Vagina (tissue), 2 donors: Measurements from ENCODE around the gene TUBB. TPM values are rescaled to one million over a fixed set of nuclear protein-coding genes. Genes with fewer than 3 reads are reported as not detected.

Experiments used
- DNase-seq, 2 donors: peaks; one replicate each; pipeline ENCODE4 v3.0.0-alpha.2; 2017; ENCODE audit errors: extremely low spot score in 2 of 2
- H3K27ac ChIP-seq: fragments of 200-600 bp; sonication (generic); one replicate; pipeline ENCODE4 v1.5.1; 2019
- H3K27me3 ChIP-seq: fragments of 200-600 bp; sonication (generic); one replicate; pipeline ENCODE4 v1.5.1; 2019
- H3K36me3 ChIP-seq, 2 donors: fragments of 200-600 bp; sonication (generic); one replicate each; pipeline ENCODE4 v1.5.1; 2017 to 2019
- H3K4me1 ChIP-seq: fragments of 200-600 bp; sonication (generic); one replicate; pipeline ENCODE4 v1.5.1; 2019
- H3K4me3 ChIP-seq, 2 donors: fragments of 200-600 bp; sonication (generic); 1 replicate in 1 of 2; 2 replicates in 1 of 2; pipeline ENCODE4 v1.5.1; 2016 to 2019
- H3K9me3 ChIP-seq: fragments of 200-600 bp; sonication (generic); one replicate; pipeline ENCODE4 v1.5.1; 2019
- POLR2A ChIP-seq, 2 donors: fragments of 450-650 bp; IDR thresholded peaks; one replicate each; pipeline ENCODE4 v1.6.1; 2017; ENCODE audit warnings: antibody characterized with exemption in 2 of 2, mild to moderate bottlenecking in 2 of 2, moderate library complexity in 2 of 2
- POLR2AphosphoS5 ChIP-seq, 2 donors: sonication (generic); formaldehyde crosslinking; IDR thresholded peaks; one replicate each; pipeline ENCODE4 v1.9.0; 2017; ENCODE audit warnings: antibody characterized with exemption in 2 of 2, mild to moderate bottlenecking in 2 of 2, low read depth in 1 of 2; ENCODE audit not compliant: insufficient read depth in 1 of 2
- intact Hi-C: fragments of 100-400 bp; cut with DNase I; formaldehyde crosslinking; loops from one replicate; pipeline ENCODE4 v1.15.1; 2023
- total RNA-seq: library from RNA; depleted of rRNA; stranded (reverse); fragments of >200 nt; gene quantifications from one replicate; pipeline ENCODE4 v1.2.3, GENCODE V29; 2016
- TF ChIP-seq, protein P1 (sequence below), 3 experiments: fragments of 450-650 bp in 2 of 3; fragments of 200-600 bp in 1 of 3; sonication (generic) in 1 of 3; IDR thresholded peaks; one replicate each; pipeline ENCODE4 v1.5.1; 2017 to 2019; ENCODE audit warnings: antibody characterized with exemption in 3 of 3, mild to moderate bottlenecking in 2 of 3, moderate library complexity in 2 of 3

TUBB gene
- total RNA-seq, 1 donor from 2014 or later, result 293 TPM

DNA sequence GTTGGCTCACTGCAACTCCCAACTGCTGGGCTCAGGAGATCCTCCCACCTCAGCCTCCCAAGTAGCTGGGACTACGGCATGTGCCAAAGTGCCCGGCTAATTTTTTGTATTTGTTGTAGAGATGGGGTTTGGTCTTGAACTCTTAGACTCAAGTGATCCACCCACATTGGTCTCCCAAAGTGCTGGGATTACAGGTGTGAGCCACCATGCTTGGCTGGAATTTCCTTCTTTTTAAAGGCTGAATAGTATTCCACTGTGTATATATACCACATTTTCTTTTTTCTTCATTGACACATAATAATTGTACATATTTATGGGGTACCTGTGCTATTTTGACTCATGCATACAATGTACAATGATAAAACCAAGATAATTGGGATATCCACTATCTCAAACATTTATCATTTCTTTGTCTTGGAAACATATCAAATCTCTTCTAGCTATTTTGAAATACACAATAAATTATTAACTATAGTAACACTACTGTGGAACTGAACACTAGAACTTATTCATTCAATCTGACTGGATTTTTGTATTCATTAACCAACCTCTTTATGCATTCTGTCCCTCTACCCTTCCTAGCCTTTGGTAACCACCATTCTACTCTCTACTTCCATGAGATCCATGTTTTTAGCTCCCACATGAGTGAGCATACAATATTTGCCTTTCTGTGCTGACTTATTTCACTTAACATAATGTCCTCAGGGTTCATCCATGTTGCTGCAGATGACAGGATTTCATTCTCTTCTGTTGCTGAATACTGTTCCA is 10.9 kb upstream of the TUBB start:
- Histone ChIP-seq H3K27me3 (no peaks in the 10 kb centered on the region), H3K4me3 (no peak overlapping the region), H3K9me3 (no peaks in the 10 kb centered on the region), H3K27ac (no peak overlapping the region), H3K4me1 (no peaks in the 10 kb centered on the region), H3K36me3 (peaks cover 0 to 61% of the 10 kb centered on the region in 2 donors)
- TF ChIP-seq, protein P1, sequence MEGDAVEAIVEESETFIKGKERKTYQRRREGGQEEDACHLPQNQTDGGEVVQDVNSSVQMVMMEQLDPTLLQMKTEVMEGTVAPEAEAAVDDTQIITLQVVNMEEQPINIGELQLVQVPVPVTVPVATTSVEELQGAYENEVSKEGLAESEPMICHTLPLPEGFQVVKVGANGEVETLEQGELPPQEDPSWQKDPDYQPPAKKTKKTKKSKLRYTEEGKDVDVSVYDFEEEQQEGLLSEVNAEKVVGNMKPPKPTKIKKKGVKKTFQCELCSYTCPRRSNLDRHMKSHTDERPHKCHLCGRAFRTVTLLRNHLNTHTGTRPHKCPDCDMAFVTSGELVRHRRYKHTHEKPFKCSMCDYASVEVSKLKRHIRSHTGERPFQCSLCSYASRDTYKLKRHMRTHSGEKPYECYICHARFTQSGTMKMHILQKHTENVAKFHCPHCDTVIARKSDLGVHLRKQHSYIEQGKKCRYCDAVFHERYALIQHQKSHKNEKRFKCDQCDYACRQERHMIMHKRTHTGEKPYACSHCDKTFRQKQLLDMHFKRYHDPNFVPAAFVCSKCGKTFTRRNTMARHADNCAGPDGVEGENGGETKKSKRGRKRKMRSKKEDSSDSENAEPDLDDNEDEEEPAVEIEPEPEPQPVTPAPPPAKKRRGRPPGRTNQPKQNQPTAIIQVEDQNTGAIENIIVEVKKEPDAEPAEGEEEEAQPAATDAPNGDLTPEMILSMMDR (IDR thresholded peaks at IDR 0.05), result no peak
- DNase-seq, result no peak
- intact Hi-C loops, result no loop called here

DNA sequence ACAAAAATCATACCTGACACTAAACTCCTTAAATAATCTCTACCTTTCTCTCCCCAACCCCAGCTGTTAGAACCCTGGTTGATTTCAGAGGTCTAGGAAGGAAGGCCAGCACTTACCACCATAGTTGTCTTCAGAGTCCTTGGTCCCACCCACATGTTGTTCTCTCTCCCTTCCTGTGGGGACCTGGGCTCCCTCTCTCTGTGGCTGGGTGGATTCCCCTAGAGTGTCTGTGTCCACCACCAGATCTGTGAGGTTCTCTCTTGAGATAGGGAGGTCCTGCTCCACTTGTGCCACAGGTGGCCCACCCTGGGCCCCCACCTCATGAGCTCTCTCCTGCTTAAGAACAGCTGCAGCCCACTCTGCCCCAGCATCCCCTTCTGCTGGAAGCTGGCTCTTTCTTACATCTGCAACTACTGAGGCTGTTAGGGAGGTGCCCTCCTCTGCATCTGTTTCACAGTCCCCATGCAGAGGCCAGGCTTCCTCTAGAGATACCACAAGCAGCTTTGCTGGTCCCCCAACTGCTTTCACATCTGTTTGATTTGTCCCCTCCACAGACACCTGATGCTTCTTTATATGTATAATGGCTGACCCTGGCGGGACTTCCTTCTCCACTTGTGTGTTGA is 8.3 kb upstream of the TUBB start:
- peaks cover 10% of the 10 kb centered on the region for H3K4me1 ChIP-seq
- H3K27me3 ChIP-seq, result no peaks in the 10 kb centered on the region
- peaks cover 0 to 58% of the 10 kb centered on the region in 2 donors for H3K36me3 ChIP-seq
- TF ChIP-seq POLR2A (IDR thresholded peaks at IDR 0.05), result no peak
- TF ChIP-seq POLR2AphosphoS5 (IDR thresholded peaks at IDR 0.05; ENCODE audit: insufficient read depth in 1 of 2, low read depth in 1 of 2), result no peak
- TF ChIP-seq, protein P1 (IDR thresholded peaks at IDR 0.05), result no peak
- no peaks in the 10 kb centered on the region for H3K9me3 ChIP-seq
- H3K4me3 ChIP-seq, result no peak overlapping the region
- no peak for DNase-seq
- intact Hi-C loops, result no loop called here
- no peak overlapping the region for H3K27ac ChIP-seq

DNA sequence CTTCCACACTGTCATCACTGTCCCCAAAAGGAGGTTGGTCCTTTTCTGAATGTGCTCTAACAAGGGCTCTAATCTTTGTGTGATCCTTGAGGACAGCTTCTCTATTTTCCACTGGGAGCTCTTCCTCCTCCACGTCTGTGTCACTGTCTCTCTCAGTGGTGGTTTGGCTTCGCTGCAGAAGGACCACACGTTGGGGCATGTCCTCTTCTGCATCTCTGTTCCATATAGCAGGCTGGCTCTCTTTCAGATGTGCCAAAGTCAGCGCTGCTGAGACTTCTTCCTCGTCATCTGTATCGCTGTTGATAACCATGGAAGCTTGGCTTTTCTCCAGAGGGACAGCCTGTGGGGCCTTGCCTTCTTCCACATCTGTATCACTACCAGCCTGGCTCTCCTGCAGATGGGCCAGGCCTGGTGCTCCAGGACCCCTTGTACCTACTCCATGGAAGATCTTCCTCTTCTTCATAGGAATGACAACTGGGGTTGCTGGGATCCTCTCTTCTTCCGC is 7.7 kb upstream of the TUBB start:
- DNase-seq, result no peak
- TF ChIP-seq POLR2AphosphoS5 (IDR thresholded peaks at IDR 0.05; ENCODE audit: insufficient read depth in 1 of 2, low read depth in 1 of 2) (no peak), POLR2A (IDR thresholded peaks at IDR 0.05) (no peak)
- TF ChIP-seq, protein P1 (IDR thresholded peaks at IDR 0.05), result no peak
- Histone ChIP-seq H3K9me3 (no peaks in the 10 kb centered on the region), H3K36me3 (peaks cover 0 to 51% of the 10 kb centered on the region in 2 donors), H3K27me3 (no peaks in the 10 kb centered on the region), H3K27ac (no peak overlapping the region), H3K4me1 (peaks cover 10% of the 10 kb centered on the region), H3K4me3 (no peak overlapping the region)
- intact Hi-C loops, result no loop called here

DNA sequence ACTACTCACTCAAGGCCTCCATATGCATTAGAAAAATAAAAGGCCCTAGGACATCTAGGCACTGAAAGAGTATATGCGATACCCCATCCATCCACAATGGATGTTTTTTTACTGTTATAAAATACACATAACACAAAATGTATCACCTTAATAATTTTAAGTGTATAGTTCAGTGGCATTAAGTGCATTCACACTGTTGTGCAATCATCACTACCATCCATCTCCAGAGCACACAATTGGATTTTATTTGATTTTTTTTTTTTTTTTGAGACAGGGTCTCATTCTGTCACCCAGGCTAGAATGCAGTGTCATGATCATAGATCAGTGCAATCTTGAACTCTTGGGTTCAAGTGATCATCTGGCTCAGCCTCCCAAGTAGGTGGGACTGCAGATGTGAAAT is 5.9 kb upstream of the TUBB start:
- Histone ChIP-seq H3K9me3 (no peaks in the 10 kb centered on the region), H3K36me3 (peaks cover 0 to 40% of the 10 kb centered on the region in 2 donors), H3K27ac (no peak overlapping the region), H3K4me1 (peaks cover 24% of the 10 kb centered on the region), H3K27me3 (no peaks in the 10 kb centered on the region), H3K4me3 (no peak overlapping the region)
- no peak for DNase-seq
- intact Hi-C loops, result no loop called here
- TF ChIP-seq POLR2AphosphoS5 (IDR thresholded peaks at IDR 0.05; ENCODE audit: insufficient read depth in 1 of 2, low read depth in 1 of 2), result no peak
- TF ChIP-seq POLR2A (IDR thresholded peaks at IDR 0.05), result no peak
- TF ChIP-seq, protein P1 (IDR thresholded peaks at IDR 0.05), result no peak

DNA sequence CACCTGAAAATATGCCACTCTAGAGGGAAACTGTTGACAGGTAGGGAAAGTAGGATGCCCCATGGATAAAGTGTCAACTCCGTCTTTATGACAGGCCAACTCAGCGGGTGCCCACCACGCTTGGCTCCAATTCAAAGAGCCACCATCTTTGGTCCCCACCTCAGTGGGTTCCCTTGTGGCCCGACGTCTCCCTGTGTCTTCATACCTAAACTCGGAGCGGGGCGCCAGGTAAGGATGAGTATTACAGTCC is 3.3 kb upstream of the TUBB start:
- peaks cover 33% of the 10 kb centered on the region for H3K4me1 ChIP-seq
- intact Hi-C loops, result no loop called here
- TF ChIP-seq POLR2AphosphoS5 (IDR thresholded peaks at IDR 0.05; ENCODE audit: insufficient read depth in 1 of 2, low read depth in 1 of 2), result no peak
- TF ChIP-seq, protein P1 (IDR thresholded peaks at IDR 0.05), result peak in 1 of 3 experiments; percentile 10
- no peak for TF ChIP-seq POLR2A (IDR thresholded peaks at IDR 0.05)
- no peaks in the 10 kb centered on the region for H3K9me3 ChIP-seq
- peak overlapping the region; percentile 86 for H3K27ac ChIP-seq
- no peak for DNase-seq
- H3K27me3 ChIP-seq, result no peaks in the 10 kb centered on the region
- peak overlapping the region; percentile 53 to 62 for H3K4me3 ChIP-seq
- H3K36me3 ChIP-seq, result peaks cover 0 to 26% of the 10 kb centered on the region in 2 donors
